Esophagus squamous epithelium (tissue), 5 donors: Measurements from ENCODE around the gene PDIA2. TPM values are rescaled to one million over a fixed set of nuclear protein-coding genes. Genes with fewer than 3 reads are reported as not detected.

Experiments used
- DNase-seq: peaks from one replicate; lab custom pipeline; 2025; lab: John Stamatoyannopoulos, UW
- H3K27ac ChIP-seq, 4 donors: fragments of 200-600 bp; sonication (generic); one replicate each; pipeline ENCODE4 v1.5.1; 2016 to 2019; ENCODE audit warnings: mild to moderate bottlenecking in 1 of 4
- H3K27me3 ChIP-seq, 4 donors: fragments of 200-600 bp; sonication (generic); 1 replicate in 3 of 4; 2 replicates in 1 of 4; pipeline versions ENCODE4 v1.5.1 to v1.6.0; 2017 to 2021; ENCODE audit warnings: antibody characterized with exemption in 1 of 4
- H3K36me3 ChIP-seq, 3 donors: fragments of 200-600 bp; sonication (generic); one replicate each; pipeline ENCODE4 v1.5.1; 2016 to 2019
- H3K4me1 ChIP-seq, 3 donors: fragments of 200-600 bp; sonication (generic); one replicate each; pipeline ENCODE4 v1.5.1; 2017 to 2019
- H3K4me3 ChIP-seq, 4 donors: fragments of 200-600 bp; sonication (generic); 1 replicate in 3 of 4; 2 replicates in 1 of 4; pipeline ENCODE4 v1.5.1; 2016 to 2019; ENCODE audit warnings: mild to moderate bottlenecking in 2 of 4, moderate library complexity in 1 of 4
- H3K9me3 ChIP-seq, 3 donors: fragments of 200-600 bp; sonication (generic); one replicate each; pipeline ENCODE4 v1.5.1; 2016 to 2019
- CTCF ChIP-seq, 6 experiments: fragments of 450-650 bp in 4 of 6; fragments of 200-600 bp in 2 of 6; sonication (generic) in 2 of 6; IDR thresholded peaks; one replicate each; pipeline ENCODE4 v1.5.1; 2016 to 2019; ENCODE audit warnings: antibody characterized with exemption in 6 of 6, mild to moderate bottlenecking in 4 of 6, moderate library complexity in 4 of 6
- POLR2A ChIP-seq, 4 donors: fragments of 450-650 bp; IDR thresholded peaks; one replicate each; pipeline ENCODE4 v1.6.1; 2017; ENCODE audit warnings: antibody characterized with exemption in 4 of 4, mild to moderate bottlenecking in 4 of 4, moderate library complexity in 3 of 4
- WGBS, 2 donors: methylation state at CpG; one replicate each; pipeline ENCODE4 v1.1.5; 2018; 5-methylcytosine and 5-hydroxymethylcytosine counted together
- intact Hi-C: fragments of 100-400 bp; cut with DNase I; formaldehyde crosslinking; loops from one replicate; pipeline ENCODE4 v1.15.0; 2022
- total RNA-seq, 4 donors: library from RNA; depleted of rRNA; stranded (reverse); fragments of >200 nt; gene quantifications; one replicate each; pipeline ENCODE4 v1.1.0, GENCODE V29; 2016
- donor health status: DM: yes; HTN: yes; CAD: no.

The PDIA2 gene
- total RNA-seq, 4 donors from 2014 or later: not detected

GRCh38 chr16:287981-288920, 5.3 kb downstream of the PDIA2 start:
- DNase-seq: no peak
- H3K36me3 ChIP-seq: peaks cover 12 to 71% (median 30%) of the 10 kb centered on the region in 3 donors
- TF ChIP-seq CTCF (IDR thresholded peaks at IDR 0.05): no peak
- no peak for TF ChIP-seq POLR2A (IDR thresholded peaks at IDR 0.05)
- whole genome bisulfite sequencing, 2 donors: 83 to 93% methylated on average over 1 to 19 of the region's 33 CpGs
- no peaks in the 10 kb centered on the region for H3K4me1 ChIP-seq
- intact Hi-C loops: no loop called here
- no peak overlapping the region for H3K27ac ChIP-seq
- peaks cover 0 to 6% (median 0%) of the 10 kb centered on the region in 4 donors for H3K27me3 ChIP-seq
- no peaks in the 10 kb centered on the region for H3K9me3 ChIP-seq
- H3K4me3 ChIP-seq: no peak overlapping the region

- H3K4me1 ChIP-seq: no peaks in the 10 kb centered on the region
- TF ChIP-seq POLR2A (IDR thresholded peaks at IDR 0.05) (no peak), CTCF (IDR thresholded peaks at IDR 0.05) (no peak)
- 73 to 100% methylated on average over 1 to 3 of the region's 22 CpGs for WGBS, 2 donors
- intact Hi-C loops: no loop called here
- H3K27ac ChIP-seq: no peak overlapping the region
- H3K27me3 ChIP-seq: no peaks in the 10 kb centered on the region
- DNase-seq: no peak
- no peak overlapping the region for H3K4me3 ChIP-seq
- no peaks in the 10 kb centered on the region for H3K9me3 ChIP-seq
- peaks cover 14 to 81% (median 30%) of the 10 kb centered on the region in 3 donors for H3K36me3 ChIP-seq
Measured at GRCh38 chr16:289395-289997, 6.5 kb downstream of the PDIA2 start.

GRCh38 chr16:290015-290680, 7.2 kb downstream of the PDIA2 start:
- H3K27me3 ChIP-seq: no peaks in the 10 kb centered on the region
- H3K4me3 ChIP-seq: no peak overlapping the region
- H3K27ac ChIP-seq: no peak overlapping the region
- WGBS, 2 donors: 100% methylated on average over 4 of the region's 25 CpGs; no CpG with 5 or more reads in 1 of the 2 donors
- DNase-seq: no peak
- TF ChIP-seq CTCF (IDR thresholded peaks at IDR 0.05) (no peak), POLR2A (IDR thresholded peaks at IDR 0.05) (no peak)
- intact Hi-C loops: no loop called here
- peaks cover 14 to 82% (median 30%) of the 10 kb centered on the region in 3 donors for H3K36me3 ChIP-seq
- H3K9me3 ChIP-seq: no peaks in the 10 kb centered on the region
- no peaks in the 10 kb centered on the region for H3K4me1 ChIP-seq

- intact Hi-C loops: no loop called here
- WGBS, 2 donors: 100% methylated on average over 3 of the region's 50 CpGs; no CpG with 5 or more reads in 1 of the 2 donors
- Histone ChIP-seq H3K36me3 (peaks cover 14 to 89% (median 30%) of the 10 kb centered on the region in 3 donors), H3K27ac (no peak overlapping the region), H3K9me3 (no peaks in the 10 kb centered on the region), H3K4me1 (no peaks in the 10 kb centered on the region), H3K27me3 (no peaks in the 10 kb centered on the region), H3K4me3 (no peak overlapping the region)
- DNase-seq: no peak
- TF ChIP-seq POLR2A (IDR thresholded peaks at IDR 0.05) (no peak), CTCF (IDR thresholded peaks at IDR 0.05) (no peak)
Measured at GRCh38 chr16:290681-291405, 7.9 kb downstream of the PDIA2 start.
